Measurements from ENCODE around the gene NLRC3.

Gene NLRC3

DNA sequence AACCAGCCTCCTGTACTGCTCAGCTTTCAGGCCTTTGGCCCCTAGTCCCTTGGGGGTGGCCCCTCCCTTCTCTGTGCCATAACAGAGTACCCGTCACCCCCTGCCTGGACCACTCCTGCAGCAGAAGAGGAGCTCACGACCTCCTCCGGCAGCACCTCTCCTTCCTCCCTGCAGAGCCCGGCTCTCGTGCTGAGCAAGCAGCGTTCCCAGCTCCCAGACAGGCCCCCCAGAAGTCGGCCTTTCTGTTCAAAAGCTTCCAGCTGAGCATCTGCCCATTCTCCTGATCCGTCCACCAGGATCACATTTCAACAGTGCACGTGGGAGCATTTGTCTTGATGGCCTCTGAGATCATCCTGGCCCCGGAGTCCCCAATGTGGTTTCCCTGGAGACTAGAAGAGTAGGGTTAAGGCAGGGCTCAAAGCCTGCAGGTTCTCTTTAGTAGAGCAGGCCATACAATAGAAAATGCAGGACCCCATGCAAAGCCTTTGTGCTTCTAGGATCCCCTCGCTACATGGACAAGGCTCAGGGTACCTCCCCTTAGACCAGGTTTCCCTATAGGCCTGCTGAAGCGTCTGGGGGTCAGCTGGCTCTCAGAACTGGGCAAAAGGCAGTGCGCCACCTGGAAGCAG is 35.6 kb downstream of the NLRC3 start:
- no peak for DNase-seq

GRCh38 chr16:3538222-3538621 is 39.0 kb downstream of the NLRC3 start:
- no peak for DNase-seq

- no peak for DNase-seq
Measured at GRCh38 chr16:3536851-3537250, 40.4 kb downstream of the NLRC3 start.

- DNase-seq = no peak
Measured at GRCh38 chr16:3536271-3536731, 40.9 kb downstream of the NLRC3 start.

DNA sequence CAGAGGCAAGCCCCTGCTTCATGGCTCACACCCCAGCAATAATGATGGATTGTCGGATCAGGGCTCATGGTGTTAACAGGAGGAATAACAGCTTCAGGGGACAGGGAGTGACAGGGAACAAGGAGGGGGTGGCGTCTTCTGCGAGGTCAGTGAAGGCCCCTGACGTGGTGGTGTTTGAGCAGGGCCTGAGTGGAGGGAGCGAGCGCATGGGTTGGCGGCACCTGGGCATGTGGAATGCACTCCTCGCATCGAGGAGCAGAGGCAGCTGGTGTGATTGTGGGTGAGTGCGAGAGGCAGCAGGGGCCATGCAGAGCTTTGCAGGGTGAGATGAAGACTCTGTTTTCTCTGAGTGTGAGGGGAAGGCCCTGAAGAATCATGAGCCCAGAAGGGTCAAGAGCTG is 43.1 kb downstream of the NLRC3 start:
- DNase-seq = no peak

DNA sequence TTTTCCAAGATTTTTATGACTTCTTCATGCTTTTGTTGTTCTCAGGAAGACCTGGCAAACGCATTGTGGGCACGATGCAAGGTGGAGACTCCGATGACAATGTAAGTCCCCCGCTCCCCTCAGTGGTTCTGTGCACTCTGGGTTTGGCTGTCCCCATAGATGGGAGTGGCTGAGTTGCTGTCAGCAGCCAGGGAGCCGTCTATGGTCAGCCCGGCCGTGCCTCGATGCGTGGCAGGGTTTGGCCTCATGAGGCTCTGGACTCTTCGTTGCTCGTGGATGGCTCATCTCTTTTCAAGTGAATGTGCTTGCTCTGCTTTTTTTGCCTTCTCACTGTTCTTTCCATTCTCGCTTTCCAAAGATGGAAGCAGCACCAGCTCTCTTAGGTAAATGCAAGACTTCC is 44.5 kb downstream of the NLRC3 start:
- no peak for DNase-seq

- DNase-seq = no peak
Measured at GRCh38 chr16:3530371-3530914, 46.8 kb downstream of the NLRC3 start.

GRCh38 chr16:3529175-3529574 is 48.0 kb downstream of the NLRC3 start:
- DNase-seq = no peak

GRCh38 chr16:3528406-3528805 is 48.8 kb downstream of the NLRC3 start:
- DNase-seq = no peak

GRCh38 chr16:3527216-3527829 is 49.9 kb downstream of the NLRC3 start:
- peak; percentile 72 for DNase-seq

DNA sequence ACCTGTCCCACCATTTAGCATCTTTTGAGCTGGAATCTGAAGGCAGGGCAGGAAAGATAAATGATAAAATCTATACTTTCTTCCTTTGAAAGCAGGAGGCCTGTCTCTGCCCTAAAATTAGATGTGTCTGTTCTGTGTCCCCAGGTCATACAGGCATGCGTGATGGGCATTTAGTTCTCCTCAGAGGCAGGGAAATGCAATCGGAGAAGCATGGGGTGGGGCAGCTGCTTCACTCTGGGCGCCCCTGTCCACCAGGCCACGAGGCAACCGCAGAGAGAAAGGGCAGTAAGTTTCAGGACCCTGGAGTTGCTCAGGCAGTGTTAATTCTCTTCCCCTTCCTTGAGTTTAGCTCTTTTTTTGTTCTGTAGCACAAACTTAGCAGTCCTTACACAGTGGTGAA is 51.3 kb downstream of the NLRC3 start:
- no peak for DNase-seq

- DNase-seq = no peak
Measured at GRCh38 chr16:3523281-3523680, 53.9 kb downstream of the NLRC3 start.

- no peak for DNase-seq
Measured at GRCh38 chr16:3520841-3521240, 56.4 kb downstream of the NLRC3 start.

- DNase-seq = no peak
Measured at GRCh38 chr16:3520413-3520812, 56.8 kb downstream of the NLRC3 start.

GRCh38 chr16:3519581-3519980 is 57.6 kb downstream of the NLRC3 start:
- no peak for DNase-seq

DNA sequence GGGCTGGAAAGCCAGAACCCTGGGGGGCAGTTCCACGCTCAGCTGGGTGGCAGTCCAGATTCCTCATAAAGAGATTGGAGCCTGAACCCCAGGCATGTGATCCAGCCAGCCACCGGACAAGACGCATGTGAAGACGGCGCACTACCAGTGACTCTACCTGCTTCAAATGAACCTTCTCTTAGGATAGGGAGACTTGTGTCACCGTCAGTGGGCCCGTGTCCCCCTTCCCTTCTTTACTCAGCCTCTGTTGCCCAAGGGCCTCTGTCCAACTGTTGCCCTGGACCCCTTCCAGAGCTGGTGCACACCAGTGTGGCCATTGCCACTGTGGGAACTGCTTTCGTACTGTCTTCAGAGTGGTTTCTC is 58.2 kb downstream of the NLRC3 start:
- no peak for DNase-seq

DNA sequence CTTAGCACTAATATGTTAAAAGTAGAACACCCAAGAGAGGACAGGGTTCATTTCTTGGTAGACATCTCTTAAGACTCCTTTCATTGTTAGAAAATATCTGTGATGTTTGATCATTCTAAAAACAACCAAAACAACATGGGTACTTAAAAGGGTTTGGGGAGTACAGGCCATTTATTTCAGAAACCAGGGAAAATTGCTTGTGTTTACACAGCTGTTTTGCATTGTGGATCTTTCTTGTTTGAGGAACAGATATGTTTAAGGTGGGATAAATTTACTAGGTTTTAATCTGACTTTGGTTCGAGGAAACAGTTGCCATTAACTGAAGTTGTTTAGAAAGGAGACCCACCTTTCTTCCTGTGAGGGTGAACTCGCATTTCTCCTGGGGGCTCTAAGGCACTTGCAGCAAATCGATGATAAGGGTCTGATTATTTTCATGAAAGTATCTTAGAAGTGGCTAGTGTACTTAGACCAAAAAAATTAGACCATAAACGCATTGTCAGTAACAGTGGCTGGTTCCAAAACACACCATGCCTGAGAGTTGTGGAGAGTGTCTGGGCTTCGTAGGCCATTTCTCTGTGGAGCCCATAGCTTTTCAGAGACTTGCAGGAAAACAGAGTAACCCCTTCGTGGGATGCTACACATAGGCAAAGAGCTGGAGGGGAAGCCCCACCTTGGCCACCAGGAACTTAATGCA is 58.8 kb downstream of the NLRC3 start:
- DNase-seq = no peak

DNA sequence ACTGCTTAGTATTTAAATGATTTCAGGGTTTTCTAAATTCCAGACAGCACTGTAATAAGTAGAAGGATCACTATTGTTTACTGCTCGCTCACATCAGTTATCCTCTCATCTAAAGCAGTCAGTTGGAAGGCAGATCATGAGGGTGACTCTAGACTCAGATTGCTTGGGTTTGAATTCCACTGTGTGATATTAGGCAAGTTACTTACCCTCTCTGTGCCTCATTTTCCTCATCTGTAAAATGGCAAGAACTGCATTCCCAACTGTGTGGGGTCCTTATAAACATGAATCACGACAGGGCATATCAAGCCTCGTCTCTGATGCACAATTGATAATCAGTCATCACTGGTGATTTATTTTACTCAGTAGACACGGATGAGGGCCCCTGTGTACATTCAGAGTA is 61.3 kb downstream of the NLRC3 start:
- no peak for DNase-seq

- DNase-seq = no peak
Measured at GRCh38 chr16:3514621-3515020, 62.6 kb downstream of the NLRC3 start.

DNA sequence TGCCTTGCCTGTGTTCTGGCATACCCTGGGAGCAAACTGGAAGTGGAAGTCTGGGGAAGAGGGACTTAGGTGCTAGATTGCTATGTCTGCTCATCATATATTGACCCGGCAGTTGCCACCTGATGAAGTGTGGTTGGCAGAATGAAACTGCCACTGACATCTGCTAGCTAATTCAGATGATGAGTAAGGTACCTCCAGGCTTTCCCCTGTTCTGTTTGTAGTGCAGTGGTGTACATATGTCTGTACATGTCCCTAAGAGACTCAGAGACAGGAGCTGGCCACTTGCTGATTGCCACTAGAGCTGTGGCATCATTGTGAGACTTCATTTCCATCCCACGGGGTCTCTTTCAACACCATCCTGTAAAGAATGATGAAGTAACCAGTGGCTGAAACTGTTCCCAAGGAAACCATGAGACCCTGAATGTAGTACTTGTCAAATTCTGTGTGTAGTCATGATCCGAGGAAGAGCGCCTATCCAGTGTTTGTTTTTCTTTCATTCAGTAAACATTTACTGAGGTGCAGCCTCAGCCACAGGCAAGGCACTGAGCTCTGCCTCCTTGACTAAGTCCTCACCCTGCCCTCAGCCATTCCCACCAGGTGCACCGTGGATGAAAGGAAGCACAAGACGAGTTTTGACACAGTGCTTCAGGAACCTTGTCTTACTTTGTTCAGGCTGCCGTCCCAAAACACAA is 63.2 kb downstream of the NLRC3 start:
- DNase-seq = no peak

GRCh38 chr16:3511286-3512180 is 65.7 kb downstream of the NLRC3 start:
- no peak for DNase-seq

DNA sequence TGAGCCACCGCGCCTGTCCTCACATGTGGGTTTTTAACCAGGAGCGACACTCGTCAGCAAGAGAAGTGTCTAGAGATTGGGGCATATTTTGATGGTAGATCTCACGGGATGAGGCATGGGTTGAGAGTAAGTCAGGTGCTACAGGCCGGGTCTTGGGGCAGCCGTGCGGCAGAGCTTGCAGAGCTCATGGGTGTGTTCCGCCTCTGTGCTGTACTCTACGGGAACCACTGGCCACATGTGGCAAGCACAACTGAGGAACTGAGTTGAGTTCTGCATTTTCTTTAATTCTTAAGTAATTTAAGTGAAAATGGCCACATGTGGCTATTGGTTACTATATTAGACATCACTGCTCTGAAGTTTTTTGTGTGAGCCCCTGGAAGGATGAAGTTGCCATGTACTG is 66.8 kb downstream of the NLRC3 start:
- DNase-seq = no peak

All from stimulated activated CD4-positive, alpha-beta T cell treated with anti-CD3 and anti-CD28 coated beads, Interleukin-15, amount 100 ng/mL, for 24 hours (primary cell).